ENCODE measurements around the gene CDC6.
A peak's percentile ranks its signal among the peaks of the same experiment; 100 is the strongest.

CDC6 gene

DNA sequence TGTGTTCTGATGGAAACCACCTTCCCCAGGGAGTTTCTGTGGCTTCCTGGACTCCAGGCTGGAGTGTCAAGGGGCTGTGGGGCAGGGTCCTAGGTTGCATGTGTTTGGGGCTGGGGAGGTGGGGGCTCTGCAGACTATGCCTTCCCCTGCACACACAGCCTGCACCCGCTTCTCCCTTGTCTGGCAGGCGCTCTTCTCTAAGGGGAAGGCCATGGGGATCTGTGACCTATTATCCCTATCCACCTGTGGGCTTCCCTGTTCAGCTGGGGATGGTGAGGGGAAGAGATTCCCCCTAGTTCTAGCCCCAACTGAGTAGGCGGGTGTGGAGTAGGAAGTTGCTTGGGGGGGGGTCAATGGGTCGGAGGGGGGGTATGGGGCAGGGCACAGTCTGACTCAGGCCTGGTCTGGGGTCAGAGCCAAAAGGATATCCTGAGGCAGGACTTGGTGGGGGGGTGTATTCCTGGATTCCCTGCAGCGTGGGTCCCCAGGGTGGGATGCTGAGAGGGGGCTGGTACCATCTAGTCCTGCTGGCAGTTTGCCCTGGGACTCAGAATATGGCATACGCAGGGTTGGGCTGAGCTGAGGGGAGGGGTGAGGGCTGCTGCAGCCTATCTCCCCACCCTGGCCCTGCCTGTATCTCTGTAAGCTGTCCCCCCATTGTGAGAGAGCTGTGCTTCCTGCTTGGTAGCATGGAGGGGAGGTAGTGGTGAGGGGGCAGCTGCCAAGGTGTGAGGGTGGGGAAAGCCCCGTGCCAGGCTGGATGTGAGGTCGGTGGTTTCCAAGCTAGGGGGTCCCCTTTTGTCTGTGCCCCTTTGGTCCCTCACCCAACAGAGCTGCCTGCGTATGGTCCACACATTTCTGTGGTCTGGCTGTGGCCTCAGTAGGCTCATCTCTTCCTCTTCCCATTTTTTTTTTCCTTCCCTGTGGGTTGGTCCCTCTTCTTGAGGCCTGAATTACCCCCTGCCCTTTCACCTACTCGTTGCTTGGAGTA, 36.0 kb downstream of the CDC6 start:
- peak; percentile 93 for DNase-seq

DNA sequence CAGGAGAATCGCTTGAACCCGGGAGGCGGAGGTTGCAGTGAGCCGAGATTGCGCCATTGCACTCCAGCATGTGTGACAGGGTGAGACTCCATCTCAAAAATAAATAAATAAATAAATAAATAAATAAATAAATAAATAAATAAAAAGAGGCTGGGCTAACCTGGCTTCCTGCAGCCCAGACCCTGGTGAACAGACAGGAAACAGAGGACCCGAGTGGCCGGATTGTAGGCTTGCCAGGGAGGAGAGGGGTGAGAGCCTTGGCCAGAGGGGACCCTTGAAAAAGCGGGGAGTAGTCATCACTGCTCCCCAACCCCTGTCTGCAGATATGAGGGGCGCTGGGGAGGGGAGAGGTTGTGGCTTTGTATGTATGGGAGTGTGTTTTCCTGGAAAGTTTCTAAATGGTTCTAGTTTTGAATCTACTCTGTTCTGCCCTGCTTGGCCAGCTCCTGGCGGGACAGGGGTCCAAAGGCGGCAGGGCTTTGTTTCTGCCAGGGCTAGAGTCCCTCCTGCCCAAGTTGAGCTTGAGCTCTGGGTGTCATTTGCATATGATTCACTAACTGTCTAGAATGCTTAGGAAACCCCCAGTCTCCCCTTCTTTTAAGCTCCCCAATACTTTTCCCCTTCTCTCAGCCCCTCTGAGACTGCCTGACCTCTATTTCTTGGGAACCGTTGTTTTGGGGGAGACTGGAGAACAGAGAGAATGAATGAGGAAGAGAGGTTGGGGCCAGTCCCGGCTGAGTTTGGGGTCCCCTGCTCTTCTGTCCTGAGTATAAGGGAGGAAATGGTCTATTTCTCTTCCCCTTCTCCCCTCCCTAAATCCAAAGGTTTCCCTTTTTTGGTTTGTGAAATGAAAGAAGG, 37.7 kb downstream of the CDC6 start:
- peak; percentile 56 for DNase-seq

DNA sequence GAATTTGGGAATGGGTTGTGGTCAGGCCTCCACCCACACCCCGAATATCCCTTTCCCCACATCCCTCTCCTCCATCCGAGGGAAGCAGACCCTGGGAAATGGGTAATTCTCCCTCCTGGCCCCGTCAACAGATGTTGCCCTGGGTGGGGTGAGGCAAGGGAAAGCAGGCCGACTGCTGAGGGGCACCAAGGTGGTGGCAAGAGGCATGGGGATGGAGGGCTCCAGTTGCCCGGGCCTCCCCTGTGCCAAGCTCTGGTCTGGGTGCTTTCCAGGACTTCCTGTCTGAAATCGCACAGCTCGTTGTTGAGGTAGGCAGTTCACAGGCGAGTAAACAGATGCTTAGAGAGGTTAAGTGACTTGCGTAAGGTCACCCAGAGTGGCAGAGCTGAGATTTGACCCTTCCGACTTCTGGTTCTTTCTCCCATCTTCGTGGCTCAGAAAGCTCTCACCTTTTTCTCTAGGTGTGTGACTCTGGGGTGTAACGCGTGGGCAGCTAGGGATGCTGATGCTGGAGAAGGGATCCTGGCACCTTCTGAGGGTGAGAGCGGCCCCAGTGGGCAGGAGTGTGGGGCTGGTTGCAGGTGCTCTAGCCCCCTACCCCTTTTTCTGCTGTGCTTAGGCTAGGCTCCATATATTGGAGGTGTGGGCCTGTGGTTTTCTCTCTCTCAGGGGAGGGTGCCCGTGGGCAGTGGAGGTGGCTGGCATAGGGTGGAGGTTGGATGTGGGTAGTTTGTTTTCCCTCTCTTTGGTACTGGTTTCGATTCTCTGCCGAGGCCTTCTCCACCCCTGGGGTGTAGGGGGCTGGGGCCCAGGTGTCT, 38.5 kb downstream of the CDC6 start:
- DNase-seq = peak; percentile 84

DNA sequence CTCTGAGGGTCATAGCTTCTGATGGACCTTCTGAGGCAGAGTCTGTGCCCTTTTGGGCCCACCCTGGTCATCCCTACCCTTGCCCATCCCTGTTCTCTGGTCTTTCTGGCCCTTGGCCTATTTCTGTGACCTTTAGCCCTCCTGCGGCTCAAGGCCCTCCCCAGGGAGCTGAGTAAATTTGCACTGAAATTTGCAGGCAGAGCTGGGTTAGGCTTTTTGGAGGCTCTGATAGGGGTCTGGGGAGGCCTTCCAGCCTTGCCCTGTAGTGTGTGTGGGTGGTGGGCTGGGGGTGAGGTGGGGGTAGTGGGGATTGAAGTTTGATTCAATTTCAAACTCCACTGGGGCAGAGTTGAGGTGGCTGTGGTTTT, 39.1 kb downstream of the CDC6 start:
- no peak for DNase-seq

DNA sequence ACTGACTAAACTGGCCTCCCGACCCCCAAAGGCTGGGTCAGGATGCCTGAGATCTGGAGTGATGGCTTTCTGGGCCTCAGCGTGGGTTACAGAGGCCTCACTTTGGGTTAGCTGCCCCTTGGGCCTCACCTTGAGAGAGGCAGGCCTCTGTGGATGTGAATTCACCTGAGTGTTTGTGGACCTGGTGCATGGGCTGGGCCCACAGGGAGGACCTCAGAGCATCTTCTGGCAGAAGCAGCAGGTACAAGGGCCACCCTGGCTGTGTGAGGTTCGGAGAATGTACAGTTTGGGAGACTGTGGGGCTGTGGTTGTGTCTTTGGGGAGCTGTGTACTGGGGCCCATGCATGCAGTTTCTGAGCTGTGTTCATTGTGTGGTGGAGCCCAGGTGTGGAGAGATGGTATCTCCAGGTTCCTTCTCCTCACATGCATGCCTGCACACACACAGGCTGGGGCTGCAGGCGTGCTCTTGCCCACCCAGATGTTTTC, 39.6 kb downstream of the CDC6 start:
- DNase-seq = no peak

DNA sequence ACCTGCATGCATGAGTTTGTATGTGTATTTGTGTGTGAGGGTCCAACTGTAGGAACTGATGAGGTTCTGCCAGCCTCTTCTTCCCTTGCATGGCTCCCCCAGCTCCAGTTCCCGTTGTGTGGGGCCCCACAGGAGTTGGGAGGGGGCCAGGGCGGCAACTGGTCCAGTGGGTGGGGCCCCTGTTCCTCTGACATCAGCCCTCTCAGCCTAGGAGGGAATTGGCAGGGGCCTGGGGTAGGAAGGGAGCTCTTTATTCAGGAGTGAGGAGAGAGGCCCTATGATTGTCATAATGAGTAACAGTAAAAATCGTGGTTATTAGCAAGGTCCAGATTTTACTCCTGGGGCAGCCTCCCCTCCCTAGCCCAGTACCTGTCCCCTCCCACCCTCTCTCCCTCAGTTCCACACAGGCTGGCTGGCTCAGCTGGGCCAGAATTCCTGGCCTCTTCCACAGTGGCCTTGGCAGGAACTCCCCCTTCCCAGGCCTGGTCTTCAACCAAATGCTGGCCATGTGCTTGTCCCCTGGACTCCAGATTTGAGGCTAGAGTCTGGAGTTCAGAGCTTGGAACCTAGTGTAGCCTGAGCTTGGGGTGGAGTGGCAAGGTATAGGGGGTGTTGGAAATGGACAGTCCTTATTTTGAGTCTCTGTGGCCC, 40.2 kb downstream of the CDC6 start:
- no peak for DNase-seq

DNA sequence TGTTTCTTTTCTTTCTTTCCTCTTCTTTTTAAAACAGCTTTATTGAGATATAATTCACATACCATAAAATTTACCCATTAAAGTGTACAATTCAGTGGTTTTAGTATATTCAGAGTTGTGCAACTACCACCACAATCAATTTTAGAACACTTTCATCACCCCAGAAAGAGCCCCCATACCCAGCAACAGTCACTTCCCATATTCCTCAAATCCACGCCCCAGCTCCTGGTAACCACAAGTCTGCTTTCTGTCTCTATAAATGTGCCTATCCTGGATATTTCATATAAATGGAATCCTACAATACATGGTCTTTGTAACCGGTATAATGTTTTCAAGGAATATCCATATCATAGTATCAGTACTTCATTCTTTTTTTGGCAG, 40.7 kb downstream of the CDC6 start:
- no peak for DNase-seq

DNA sequence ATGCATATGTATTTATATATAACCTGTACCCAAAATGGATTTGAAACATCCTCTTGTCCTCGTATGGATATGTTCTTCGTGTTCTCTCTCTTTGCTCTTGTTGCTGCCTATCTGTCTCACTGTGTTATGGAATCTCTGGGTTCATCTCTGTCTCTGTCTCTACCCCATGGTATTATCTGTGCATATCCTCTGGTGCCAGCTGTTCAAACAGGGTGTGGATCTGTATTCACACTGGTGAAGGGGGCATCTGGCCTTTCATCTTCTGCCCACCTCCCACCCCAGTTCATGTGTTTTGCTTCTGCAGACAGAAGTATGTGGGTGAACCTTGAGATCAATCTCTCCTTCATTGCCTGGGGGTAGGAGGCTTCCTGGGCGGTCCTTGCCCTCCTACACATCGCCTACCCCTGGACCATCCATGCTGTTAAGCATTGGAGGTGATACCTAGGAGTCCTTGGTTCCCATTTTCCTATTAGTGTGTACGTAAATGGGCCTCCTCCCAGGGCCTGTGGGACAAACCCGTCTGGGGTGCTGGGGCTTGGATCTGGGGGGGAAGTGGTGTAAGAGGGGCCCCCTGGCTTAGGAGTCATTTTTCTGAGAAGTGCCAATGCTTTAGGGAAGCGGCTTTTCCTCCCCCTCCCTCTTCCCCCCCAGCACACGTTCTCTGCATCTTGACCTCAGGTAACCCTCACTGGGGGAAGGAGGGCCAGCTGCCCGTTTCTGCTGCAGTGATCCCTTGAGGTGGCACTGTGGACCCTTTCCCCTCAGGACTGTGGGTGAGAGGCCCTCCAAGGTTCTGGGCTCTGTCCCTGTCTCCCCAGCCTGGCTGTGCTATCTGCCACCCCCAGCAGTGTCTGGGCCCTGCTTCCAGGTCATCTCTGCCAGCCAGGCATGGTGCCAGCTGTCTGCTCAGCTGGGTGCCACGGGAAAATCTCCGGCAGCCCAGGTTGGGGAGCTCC, 42.4 kb downstream of the CDC6 start:
- DNase-seq = peak; percentile 74

DNA sequence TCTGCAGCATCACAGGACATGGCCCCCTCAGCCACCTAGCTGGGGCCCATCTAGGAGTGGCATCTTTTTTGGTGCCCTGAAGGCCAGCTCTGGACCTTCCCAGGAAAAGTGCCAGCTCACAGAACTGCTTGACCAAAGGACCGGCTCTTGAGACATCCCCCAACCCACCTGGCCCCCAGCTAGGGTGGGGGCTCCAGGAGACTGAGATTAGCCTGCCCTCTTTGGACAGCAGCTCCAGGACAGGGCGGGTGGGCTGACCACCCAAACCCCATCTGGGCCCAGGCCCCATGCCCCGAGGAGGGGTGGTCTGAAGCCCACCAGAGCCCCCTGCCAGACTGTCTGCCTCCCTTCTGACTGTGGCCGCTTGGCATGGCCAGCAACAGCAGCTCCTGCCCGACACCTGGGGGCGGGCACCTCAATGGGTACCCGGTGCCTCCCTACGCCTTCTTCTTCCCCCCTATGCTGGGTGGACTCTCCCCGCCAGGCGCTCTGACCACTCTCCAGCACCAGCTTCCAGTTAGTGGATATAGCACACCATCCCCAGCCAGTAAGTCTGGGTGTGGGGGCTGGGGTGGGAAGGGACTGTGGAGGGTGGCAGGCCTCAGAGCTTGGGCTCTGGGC, 43.3 kb downstream of the CDC6 start:
- no peak for DNase-seq

DNA sequence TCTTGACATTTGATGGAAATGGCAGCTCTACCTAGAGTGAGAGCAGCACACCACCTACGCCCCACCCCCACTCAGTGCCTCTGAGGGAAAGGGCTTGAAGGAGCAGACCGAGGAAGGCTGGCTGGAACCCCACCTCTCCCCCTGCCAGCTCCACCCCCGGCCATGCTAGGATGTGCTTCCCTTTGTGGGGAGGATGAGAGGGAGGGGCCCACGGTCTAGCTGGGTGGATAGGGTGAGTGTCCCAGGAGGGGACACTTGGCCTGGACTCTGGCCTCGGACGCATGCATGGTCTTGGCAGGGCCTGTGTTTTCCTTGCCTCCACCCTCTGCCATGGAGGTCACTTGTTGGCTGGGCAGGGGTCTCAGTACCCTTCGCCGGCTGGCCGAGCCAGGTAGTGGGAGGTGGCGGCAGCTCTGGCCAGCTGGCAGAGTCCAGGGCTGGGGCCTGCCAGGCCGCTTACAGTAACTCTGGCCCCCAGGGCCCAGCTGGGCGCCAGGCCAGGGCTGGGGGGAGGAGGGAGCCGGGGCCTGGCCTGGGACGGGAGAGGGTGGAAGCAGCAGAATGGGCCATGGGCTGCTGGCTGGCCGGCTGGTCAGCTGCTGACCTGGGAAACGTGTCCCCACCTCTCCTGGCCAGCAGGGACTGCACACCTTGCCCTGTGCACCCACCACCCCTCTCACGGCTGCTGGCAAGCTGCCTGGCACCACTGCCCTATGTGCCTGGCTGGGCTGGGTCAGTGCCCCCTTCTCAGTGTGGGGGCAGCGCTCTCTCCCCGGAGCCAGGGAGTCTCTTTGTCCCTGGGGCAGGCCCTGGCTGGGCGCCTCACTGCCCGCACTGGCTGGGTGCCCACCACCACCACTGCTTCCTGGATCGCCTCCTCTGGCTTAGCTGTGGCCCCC, 44.3 kb downstream of the CDC6 start:
- DNase-seq = no peak

DNA sequence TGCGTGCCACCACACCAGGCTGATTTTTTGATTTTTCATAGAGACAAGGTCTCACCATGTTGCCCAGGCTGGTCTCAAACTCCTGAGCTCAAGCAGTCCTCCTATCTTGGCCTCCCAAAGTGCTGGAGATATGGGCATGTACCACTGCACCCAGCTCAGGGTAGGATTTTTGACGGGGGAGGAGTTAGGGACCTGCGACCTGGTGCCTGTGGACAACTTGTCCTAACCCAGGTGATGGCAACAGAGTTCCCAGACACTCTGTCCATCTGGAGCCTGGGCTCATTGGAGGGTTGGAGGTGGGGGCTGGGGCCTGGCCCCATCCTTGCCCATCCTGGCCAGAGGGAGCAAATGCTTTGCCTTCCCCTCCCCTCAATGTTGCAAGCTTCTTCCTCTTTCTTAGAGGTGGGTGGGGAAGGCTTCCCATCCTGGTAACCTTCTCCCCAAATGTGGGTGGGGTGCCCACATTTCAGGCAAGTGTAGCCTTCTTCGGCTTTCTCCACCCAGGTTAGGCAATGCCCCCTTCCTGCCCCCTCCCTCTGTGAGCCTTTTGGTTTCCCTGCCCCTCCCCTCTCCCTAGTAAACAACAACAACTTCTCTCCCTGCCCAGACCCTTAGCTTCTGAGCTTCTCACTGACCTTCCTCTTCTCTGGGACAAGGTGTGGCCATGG, 46.2 kb downstream of the CDC6 start:
- DNase-seq = peak; percentile 46

DNA sequence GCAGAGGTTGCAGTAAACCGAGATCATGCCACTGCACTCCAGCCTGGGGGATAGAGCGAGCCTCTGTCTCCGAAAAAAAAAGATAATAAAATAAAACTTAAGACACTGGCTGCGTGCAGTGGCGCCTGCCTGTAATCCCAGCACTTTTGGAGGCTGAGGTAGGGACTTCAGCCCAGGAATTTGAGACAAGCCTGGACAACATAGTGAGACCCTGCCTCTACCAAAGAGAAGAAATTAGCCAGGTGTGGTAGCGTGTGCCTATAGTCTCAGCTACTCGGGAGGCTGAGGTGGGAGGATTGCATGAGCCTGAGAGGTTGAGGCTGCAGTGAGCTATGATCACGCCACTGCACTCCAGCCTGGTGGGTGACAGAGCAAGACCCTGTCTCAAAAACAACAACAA, 47.9 kb downstream of the CDC6 start:
- DNase-seq = no peak

DNA sequence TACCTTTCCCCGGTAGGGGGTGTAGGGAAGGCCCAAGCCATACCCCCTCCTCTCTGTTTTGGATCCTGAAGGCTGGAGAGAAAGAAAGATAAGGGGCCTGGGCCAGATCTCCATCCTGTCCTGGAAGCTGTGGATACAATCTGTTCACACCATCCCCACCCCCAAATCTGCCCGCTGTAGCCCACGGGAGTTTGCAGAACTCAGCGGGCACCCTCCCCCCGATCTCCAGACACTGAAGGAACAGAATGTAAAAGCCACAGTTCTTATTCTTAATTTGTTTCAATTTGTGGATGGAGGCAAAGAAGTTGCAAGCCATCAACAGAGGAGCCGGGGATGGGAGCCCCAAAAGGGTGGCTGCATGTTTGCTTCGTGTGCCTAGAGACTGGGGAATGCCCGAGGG, 49.7 kb downstream of the CDC6 start:
- DNase-seq = no peak

DNA sequence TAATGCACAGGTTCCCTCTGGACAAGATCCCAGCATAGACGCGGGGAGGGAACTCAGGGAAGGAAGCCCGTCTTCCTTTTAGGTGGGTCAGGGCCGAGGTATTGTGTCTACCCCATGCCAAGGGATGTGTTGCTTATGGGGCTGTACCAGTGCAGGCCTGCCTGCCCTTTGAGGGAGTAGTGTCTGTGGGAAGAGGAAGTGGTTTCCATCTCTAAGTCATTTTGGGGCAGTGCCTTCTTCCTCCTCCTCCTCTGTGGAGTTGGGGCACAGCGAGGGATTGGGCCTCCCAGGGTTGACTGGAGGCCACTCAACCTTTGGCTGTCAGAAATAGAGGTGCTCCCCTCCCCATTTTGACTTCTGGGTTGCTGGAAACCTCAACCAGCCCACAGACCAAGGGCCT, 50.4 kb downstream of the CDC6 start:
- DNase-seq = no peak

DNA sequence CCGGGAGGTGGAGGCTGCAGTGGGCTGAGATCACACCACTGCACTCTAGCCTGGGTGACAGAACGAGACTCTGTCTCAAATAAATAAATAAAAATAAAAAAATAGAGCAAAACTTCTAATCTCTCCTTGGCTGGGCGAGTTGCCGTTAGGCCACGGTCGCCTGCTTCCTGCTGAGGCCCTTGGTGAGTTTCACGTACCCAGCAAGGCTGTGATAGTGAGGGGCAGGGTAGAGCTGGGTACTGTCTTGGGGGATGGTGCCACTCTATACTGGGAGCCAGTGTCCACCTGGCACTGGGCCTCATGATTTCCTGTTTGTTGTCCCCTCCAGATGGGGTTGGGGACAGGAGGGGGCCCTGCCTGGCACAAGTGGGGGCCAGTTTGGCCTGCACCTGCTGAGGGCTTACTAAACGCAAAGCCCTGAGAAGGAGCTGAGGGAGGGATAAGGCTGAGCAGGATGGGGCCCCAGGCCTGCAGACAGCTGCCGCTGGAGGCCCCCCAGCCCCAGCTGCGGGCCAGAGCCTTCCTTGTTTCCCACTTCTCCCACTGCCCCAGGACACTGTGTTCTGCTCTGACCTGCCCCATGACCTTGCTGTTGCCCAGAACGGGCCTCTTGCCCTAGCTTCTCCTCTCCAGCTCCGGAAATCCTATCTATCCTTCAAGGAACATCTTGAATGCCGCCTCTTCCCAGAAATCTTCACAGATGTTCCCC, 51.4 kb downstream of the CDC6 start:
- no peak for DNase-seq

DNA sequence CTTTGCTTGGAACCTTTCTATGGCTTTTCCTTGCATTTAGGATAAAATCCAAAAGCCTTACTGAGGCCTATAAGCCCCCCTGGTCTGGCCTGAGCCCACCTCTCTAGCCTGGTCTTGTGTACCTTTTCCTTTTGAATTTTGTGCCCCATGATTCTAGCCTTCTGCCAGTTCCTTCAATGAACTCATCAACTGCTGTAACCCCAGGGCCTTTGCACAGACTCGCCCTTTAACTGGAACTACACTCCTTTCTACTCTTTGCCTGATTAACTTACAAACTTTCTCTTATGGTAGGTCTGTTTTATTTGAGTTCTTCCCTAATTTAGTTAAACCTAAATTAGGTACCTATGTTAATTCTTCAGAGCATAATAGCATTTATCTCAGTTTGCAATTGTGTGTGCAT, 52.6 kb downstream of the CDC6 start:
- no peak for DNase-seq

DNA sequence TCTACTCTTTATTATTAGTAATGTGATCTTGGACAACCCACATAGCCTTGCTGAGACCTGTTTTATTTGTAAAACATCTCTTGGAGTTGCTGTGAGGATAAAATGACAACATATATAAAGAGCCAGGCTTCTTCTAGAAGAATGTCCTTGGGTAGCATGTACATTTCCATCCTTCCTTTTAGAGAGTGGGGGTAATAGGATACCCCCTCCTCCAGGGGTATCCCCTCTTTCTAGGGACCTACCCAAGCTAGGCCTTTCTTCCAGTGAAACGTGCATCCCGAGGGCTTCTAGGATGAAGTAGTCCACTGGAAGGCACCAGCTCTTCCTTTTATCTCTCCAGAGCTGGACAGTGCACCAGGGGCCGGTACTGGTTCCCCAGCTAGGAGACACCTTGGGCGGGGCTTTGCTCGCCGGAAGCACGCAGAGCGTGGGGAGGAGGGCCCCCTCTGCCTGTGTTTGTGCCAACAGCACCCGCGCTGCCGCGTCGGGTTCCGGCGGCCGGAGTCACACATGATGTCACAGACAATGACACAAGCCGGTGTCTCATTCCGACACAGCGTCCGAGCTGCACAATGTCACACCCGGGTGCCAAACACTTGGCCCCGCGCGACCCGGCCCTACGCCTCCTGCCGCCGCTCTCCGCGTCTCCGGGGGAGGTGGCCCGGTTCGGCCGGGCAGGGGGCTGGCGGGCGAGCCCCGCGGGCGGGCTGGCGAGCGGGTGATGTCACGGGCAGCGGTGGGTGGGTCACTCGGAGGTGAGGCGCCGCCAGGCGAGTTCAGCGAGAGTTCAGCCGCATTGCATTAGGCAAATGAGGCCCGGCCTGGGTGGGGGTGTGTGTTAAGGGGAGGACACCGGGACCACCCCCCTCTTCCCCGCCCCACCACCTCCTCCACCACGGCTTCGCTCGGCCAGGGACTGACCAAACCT, 53.5 kb downstream of the CDC6 start:
- DNase-seq = peak; percentile 96

All from CD4-positive, alpha-beta T cell treated with Interferon gamma for 1 hour (primary cell).